Transverse colon (tissue), 4 donors: ENCODE data around the gene RBM17. TPM values are rescaled to one million over a fixed set of nuclear protein-coding genes. Genes with fewer than 3 reads are reported as not detected.
"Not testable (repeated sequence)": the region's sequence is repeated elsewhere in the genome, so short reads cannot be mapped to it uniquely, and the experiment has no call there.

Experiments used
- DNase-seq: peaks from one replicate; pipeline ENCODE4 v3.0.0-alpha.2; 2019
- H3K27ac ChIP-seq, 4 donors: fragments of 200-600 bp; sonication (generic); 2 replicates each; pipeline ENCODE4 v1.5.1; 2016 to 2018; ENCODE audit warnings: inconsistent platforms in 4 of 4
- H3K27me3 ChIP-seq: fragments of 200-600 bp; sonication (generic); 2 replicates; pipeline ENCODE4 v1.5.1; 2017; ENCODE audit warnings: inconsistent platforms
- H3K36me3 ChIP-seq, 4 donors: fragments of 200-600 bp; sonication (generic); 2 replicates each; pipeline ENCODE4 v1.5.1; 2017 to 2019; ENCODE audit warnings: inconsistent platforms in 4 of 4
- H3K4me1 ChIP-seq, 4 donors: fragments of 200-600 bp; sonication (generic); 2 replicates each; pipeline ENCODE4 v1.5.1; 2017 to 2020; ENCODE audit warnings: inconsistent platforms in 4 of 4
- H3K4me3 ChIP-seq, 4 donors: fragments of 200-600 bp; sonication (generic); 1 replicate in 1 of 4; 2 replicates in 3 of 4; pipeline versions ENCODE4 v1.5.1 to v1.6.1; 2017 to 2019; ENCODE audit warnings: inconsistent platforms in 4 of 4
- H3K9me3 ChIP-seq, 2 donors: fragments of 200-600 bp; sonication (generic); 2 replicates each; pipeline ENCODE4 v1.5.1; 2017 to 2019; ENCODE audit warnings: inconsistent platforms in 2 of 2
- EP300 ChIP-seq: sonication (generic); formaldehyde crosslinking; IDR thresholded peaks from one replicate; pipeline ENCODE4 v1.6.1; 2017; ENCODE audit warnings: antibody characterized with exemption, low read depth
- POLR2A ChIP-seq: fragments of 450-650 bp; IDR thresholded peaks from one replicate; pipeline ENCODE4 v1.6.1; 2016; ENCODE audit warnings: antibody characterized with exemption, mild to moderate bottlenecking, moderate library complexity
- POLR2AphosphoS5 ChIP-seq, 3 donors: sonication (generic); formaldehyde crosslinking; IDR thresholded peaks; one replicate each; pipeline ENCODE4 v1.6.1; 2016; ENCODE audit warnings: antibody characterized with exemption in 3 of 3
- WGBS, 2 donors: methylation state at CpG; one replicate each; pipeline ENCODE4 v1.1.5; 2018; ENCODE audit warnings: low coverage in 1 of 2; 5-methylcytosine and 5-hydroxymethylcytosine counted together
- in situ Hi-C, 4 donors: fragments of 200-750 bp; cut with MboI; loops; one replicate each; pipeline versions ENCODE4 v1.15.0 to v1.15.1; 2017; ENCODE audit warnings: low sequenced_read_pairs in 3 of 4, low pct_ligation_motif_present in 1 of 4, low pct_unique_long_range_greater_than_20kb in 1 of 4
- intact Hi-C: fragments of 100-400 bp; cut with DNase I; formaldehyde crosslinking; loops from one replicate; pipeline ENCODE4 v1.15.1; 2023; ENCODE audit warnings: low total_unique reads
- small RNA-seq, 4 donors: library from RNA; depleted of rRNA; stranded (forward); fragments of <200 nt; gene quantifications; one replicate each; pipeline ENCODE3, GENCODE V24; 2016
- total RNA-seq, 4 donors: library from RNA; depleted of rRNA; stranded (reverse); fragments of >200 nt; gene quantifications; one replicate each; pipeline ENCODE4 v1.1.0, GENCODE V29; 2016
- TF ChIP-seq, protein P1 (sequence below), 5 experiments: fragments of 200-600 bp in 3 of 5; fragments of 450-650 bp in 2 of 5; sonication (generic) in 3 of 5; IDR thresholded peaks; 1 replicate in 2 of 5; 2 replicates in 3 of 5; pipeline ENCODE4 v1.5.1; 2016 to 2017; ENCODE audit warnings: antibody characterized with exemption in 5 of 5, inconsistent platforms in 3 of 5, mild to moderate bottlenecking in 2 of 5, moderate library complexity in 1 of 5

The RBM17 gene
- total RNA-seq, 4 donors from 2014 or later: 45.0 to 80.7 (median 64.7) TPM

- no peaks in the 10 kb centered on the region for H3K27me3 ChIP-seq
- WGBS, 2 donors: 14 to 17% methylated on average over 8 to 16 of the region's 16 CpGs
- H3K27ac ChIP-seq: peak overlapping the region; percentile 93 to 99 (median 96)
- H3K9me3 ChIP-seq: no peaks in the 10 kb centered on the region
- intact Hi-C loops: loop anchor here (5.0 kb wide), 1 partner anchor 38 kb away; the partner anchor contains the start of gene PFKFB3
- H3K4me1 ChIP-seq: peaks cover 12 to 34% (median 22%) of the 10 kb centered on the region in 4 donors
- H3K36me3 ChIP-seq: no peaks in the 10 kb centered on the region
- TF ChIP-seq, protein P1, sequence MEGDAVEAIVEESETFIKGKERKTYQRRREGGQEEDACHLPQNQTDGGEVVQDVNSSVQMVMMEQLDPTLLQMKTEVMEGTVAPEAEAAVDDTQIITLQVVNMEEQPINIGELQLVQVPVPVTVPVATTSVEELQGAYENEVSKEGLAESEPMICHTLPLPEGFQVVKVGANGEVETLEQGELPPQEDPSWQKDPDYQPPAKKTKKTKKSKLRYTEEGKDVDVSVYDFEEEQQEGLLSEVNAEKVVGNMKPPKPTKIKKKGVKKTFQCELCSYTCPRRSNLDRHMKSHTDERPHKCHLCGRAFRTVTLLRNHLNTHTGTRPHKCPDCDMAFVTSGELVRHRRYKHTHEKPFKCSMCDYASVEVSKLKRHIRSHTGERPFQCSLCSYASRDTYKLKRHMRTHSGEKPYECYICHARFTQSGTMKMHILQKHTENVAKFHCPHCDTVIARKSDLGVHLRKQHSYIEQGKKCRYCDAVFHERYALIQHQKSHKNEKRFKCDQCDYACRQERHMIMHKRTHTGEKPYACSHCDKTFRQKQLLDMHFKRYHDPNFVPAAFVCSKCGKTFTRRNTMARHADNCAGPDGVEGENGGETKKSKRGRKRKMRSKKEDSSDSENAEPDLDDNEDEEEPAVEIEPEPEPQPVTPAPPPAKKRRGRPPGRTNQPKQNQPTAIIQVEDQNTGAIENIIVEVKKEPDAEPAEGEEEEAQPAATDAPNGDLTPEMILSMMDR (IDR thresholded peaks at IDR 0.05): no peak
- TF ChIP-seq POLR2A (no peak), EP300 (no peak), POLR2AphosphoS5 (IDR thresholded peaks at IDR 0.05) (no peak)
- in situ Hi-C loops: no loop called here
- peak overlapping the region; percentile 71 to 83 (median 75) for H3K4me3 ChIP-seq
- DNase-seq: no peak
Measured at GRCh38 chr10:6164271-6165095, 75.6 kb downstream of the RBM17 start.

- intact Hi-C loops: no loop called here
- DNase-seq: no peak
- H3K4me3 ChIP-seq: no peak overlapping the region
- in situ Hi-C loops: no loop called here
- peak overlapping the region; percentile 93 to 99 (median 96) for H3K27ac ChIP-seq
- H3K9me3 ChIP-seq: no peaks in the 10 kb centered on the region
- peaks cover 17 to 42% (median 28%) of the 10 kb centered on the region in 4 donors for H3K4me1 ChIP-seq
- WGBS, 2 donors: 8 to 52% methylated on average over 2 to 6 of the region's 6 CpGs
- H3K36me3 ChIP-seq: no peaks in the 10 kb centered on the region
- TF ChIP-seq EP300 (no peak), POLR2A (no peak), POLR2AphosphoS5 (IDR thresholded peaks at IDR 0.05) (no peak)
- TF ChIP-seq, protein P1 (IDR thresholded peaks at IDR 0.05): no peak
- no peaks in the 10 kb centered on the region for H3K27me3 ChIP-seq
Measured at GRCh38 chr10:6165221-6165725, 76.4 kb downstream of the RBM17 start.

DNA sequence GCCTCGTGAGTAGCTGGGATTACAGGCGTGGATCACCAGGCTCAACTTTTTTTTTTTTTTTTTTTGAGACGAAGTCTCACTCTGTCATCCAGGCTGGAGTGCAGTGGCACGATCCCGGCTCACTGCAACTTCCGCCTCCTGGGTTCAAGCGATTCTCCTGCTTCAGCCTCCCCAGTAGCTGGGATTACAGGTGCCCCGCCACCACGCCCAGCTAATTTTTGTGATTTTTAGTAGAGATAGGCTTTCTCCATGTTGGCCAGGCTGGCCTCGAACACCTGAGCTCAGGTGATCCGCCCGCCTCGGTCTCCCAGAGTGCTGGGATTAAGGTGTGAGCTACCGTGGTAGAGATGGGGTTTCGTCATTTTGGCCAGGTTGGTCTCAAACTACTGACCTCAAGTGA lies 77.1 kb downstream of the RBM17 start:
- DNase-seq, H3K9me3 ChIP-seq, in situ Hi-C loops, H3K4me3 ChIP-seq, H3K27me3 ChIP-seq, H3K36me3 ChIP-seq, intact Hi-C loops: not testable (repeated sequence)
- 89 to 91% methylated on average over 15 of the region's 15 CpGs for WGBS, 2 donors
- Histone ChIP-seq H3K4me1 (peaks cover 24 to 48% (median 35%) of the 10 kb centered on the region in 4 donors), H3K27ac (peak overlapping the region; percentile 93 to 99 (median 96))

Small RNAs within 50 kb of the gene (small RNA-seq; reads per million reads assigned to genes)
- 0 to 0.53 (median 0.14) reads per million in 4 donors for gene MIR3155A

Other genes with a start within 250 kb of the RBM17 start
- gene ANKRD16, start 199.1 kb upstream of the RBM17 start, total RNA-seq: 10 to 100 TPM in 3 of 4 donors, 1 to 10 TPM in 1; 8.5 to 21.7 (median 17.8) TPM
- 100 to 1,000 TPM; 101 to 143 (median 120) TPM for gene FBH1, start 198.8 kb upstream of the RBM17 start, total RNA-seq
- gene IL15RA, start 111.5 kb upstream of the RBM17 start, total RNA-seq: 10 to 100 TPM in 3 of 4 donors, 1 to 10 TPM in 1; 3.7 to 58.1 (median 24.6) TPM
- 1 to 10 TPM in 1 of 4 donors, under 1 TPM in 1, not detected in 2; 0.79 to 1.1 TPM for gene IL2RA, start 26.7 kb upstream of the RBM17 start, total RNA-seq
- gene PFKFB3, start 113.9 kb downstream of the RBM17 start, total RNA-seq: 10 to 100 TPM; 16.9 to 29.9 (median 20.2) TPM